Measurements from ENCODE around the gene FZD7. TPM values are rescaled to one million over a fixed set of nuclear protein-coding genes. Genes with fewer than 3 reads are reported as not detected.
A peak's percentile ranks its signal among the peaks of the same experiment; 100 is the strongest.

FZD7 gene
- total RNA-seq, 1 experiment from 2014 or later: 302 TPM

GRCh38 chr2:202014759-202015211 is 18.9 kb upstream of the FZD7 start:
- Histone ChIP-seq H2BK12ac (ENCODE audit: insufficient read length, low read depth, low read length) (no peak overlapping the region), H3K4ac (ENCODE audit: low read depth, low read length) (no peak overlapping the region), H3K14ac (ENCODE audit: insufficient read depth, low read length) (no peak overlapping the region), H3K56ac (ENCODE audit: insufficient read length, low read depth, low read length) (no peak overlapping the region), H3K27ac (ENCODE audit: insufficient read length, low read depth, low read length) (no peak overlapping the region), H3K4me2 (ENCODE audit: insufficient read depth, insufficient read length, low read length) (no peak overlapping the region), H2BK120ac (ENCODE audit: low read depth, low read length, poor library complexity, severe bottlenecking) (no peak overlapping the region), H3K23ac (ENCODE audit: insufficient read length, low read depth, low read length) (no peak overlapping the region), H2AK5ac (ENCODE audit: insufficient read length, low read length) (no peak overlapping the region), H4K8ac (replicated peaks; ENCODE audit: insufficient read length, low read depth, low read length) (no peak overlapping the region), H4K5ac (ENCODE audit: insufficient read length, low read depth, low read length) (no peak overlapping the region), H3K79me2 (ENCODE audit: insufficient read depth, low read length) (no peaks in the 10 kb centered on the region), H2AFZ (ENCODE audit: low read length) (no peak overlapping the region), H3K23me2 (ENCODE audit: insufficient read length, low read depth, low read length, poor library complexity, severe bottlenecking) (no peaks in the 10 kb centered on the region), H3K18ac (ENCODE audit: insufficient read length, low read depth, low read length) (no peak overlapping the region), H3K9me3 (ENCODE audit: control insufficient read depth, low read depth, low read length) (no peaks in the 10 kb centered on the region), H3K9ac (ENCODE audit: extremely low read depth, insufficient read length, low read length) (no peak overlapping the region), H3T11ph (ENCODE audit: low read length) (no peak overlapping the region), H3K4me1 (ENCODE audit: insufficient read depth, low read length) (peaks cover 2% of the 10 kb centered on the region; the same call in 1 of the 2 replicates), H4K91ac (ENCODE audit: insufficient read length, low read depth, low read length) (no peak overlapping the region), H3K79me1 (ENCODE audit: insufficient read depth, low read depth, low read length, poor library complexity, severe bottlenecking) (no peaks in the 10 kb centered on the region), H3K27me3 (ENCODE audit: insufficient read depth, low read length) (no peaks in the 10 kb centered on the region), H2BK20ac (ENCODE audit: low read depth, low read length, poor library complexity, severe bottlenecking) (no peak overlapping the region), H4K20me1 (ENCODE audit: control insufficient read depth, insufficient read depth, insufficient read length) (no peaks in the 10 kb centered on the region), H2BK5ac (ENCODE audit: insufficient read length, low read length) (no peak overlapping the region), H2BK15ac (ENCODE audit: low read depth, low read length) (no peak overlapping the region)
- Mint-ChIP-seq H3K4me3 (no peak overlapping the region), H3K4me1 (peaks cover 25 to 28% of the 10 kb centered on the region in 2 experiments), H3K27me3 (ENCODE audit: low read depth) (no peaks in the 10 kb centered on the region; the same call in 1 of the 2 replicates), H3K36me3 (ENCODE audit: insufficient read depth in 1 of 3, low read depth in 3 of 3) (no peaks in the 10 kb centered on the region), H3K27ac (peak overlapping the region in 2 of 3 experiments; percentile 2 to 8; a peak in 1 of 7 replicates), H3K9me3 (no peaks in the 10 kb centered on the region)
- WGBS (ENCODE audit: extremely low coverage, insufficient read length, low lambda C conversion rate): no CpG with 5 or more reads among the region's 9 CpGs
- no peak for TF ChIP-seq CTCF (conservative IDR thresholded peaks at IDR 0.05)
- DNase-seq: no peak

Measured in H9 (cell line).